ENCODE measurements around the gene SLC36A1.
A peak's percentile ranks its signal among the peaks of the same experiment; 100 is the strongest.

SLC36A1 gene

DNA sequence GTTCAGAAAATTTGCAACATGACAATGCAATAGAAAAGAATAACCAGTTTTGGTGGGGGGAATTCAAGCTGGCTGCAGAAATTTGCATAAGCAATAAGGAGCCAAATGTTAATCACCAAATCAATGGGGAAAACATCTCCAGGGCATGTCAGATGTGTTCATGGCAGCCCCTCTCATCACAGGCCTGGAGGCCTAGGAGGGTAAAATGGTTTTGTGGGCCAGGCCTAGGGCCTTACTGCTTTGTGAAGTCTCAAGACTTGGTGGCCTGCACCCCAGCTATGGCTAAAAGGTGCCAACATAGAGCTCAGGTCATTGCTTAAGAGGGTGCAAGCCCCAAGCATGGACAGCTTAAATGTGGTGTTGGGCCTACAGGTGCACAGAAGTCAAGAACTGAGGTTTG is 29.7 kb upstream of the SLC36A1 start:
- TF ChIP-seq, protein P1, sequence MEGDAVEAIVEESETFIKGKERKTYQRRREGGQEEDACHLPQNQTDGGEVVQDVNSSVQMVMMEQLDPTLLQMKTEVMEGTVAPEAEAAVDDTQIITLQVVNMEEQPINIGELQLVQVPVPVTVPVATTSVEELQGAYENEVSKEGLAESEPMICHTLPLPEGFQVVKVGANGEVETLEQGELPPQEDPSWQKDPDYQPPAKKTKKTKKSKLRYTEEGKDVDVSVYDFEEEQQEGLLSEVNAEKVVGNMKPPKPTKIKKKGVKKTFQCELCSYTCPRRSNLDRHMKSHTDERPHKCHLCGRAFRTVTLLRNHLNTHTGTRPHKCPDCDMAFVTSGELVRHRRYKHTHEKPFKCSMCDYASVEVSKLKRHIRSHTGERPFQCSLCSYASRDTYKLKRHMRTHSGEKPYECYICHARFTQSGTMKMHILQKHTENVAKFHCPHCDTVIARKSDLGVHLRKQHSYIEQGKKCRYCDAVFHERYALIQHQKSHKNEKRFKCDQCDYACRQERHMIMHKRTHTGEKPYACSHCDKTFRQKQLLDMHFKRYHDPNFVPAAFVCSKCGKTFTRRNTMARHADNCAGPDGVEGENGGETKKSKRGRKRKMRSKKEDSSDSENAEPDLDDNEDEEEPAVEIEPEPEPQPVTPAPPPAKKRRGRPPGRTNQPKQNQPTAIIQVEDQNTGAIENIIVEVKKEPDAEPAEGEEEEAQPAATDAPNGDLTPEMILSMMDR (conservative IDR thresholded peaks at IDR 0.05): no peak
- no peak overlapping the region for H3K27ac ChIP-seq

DNA sequence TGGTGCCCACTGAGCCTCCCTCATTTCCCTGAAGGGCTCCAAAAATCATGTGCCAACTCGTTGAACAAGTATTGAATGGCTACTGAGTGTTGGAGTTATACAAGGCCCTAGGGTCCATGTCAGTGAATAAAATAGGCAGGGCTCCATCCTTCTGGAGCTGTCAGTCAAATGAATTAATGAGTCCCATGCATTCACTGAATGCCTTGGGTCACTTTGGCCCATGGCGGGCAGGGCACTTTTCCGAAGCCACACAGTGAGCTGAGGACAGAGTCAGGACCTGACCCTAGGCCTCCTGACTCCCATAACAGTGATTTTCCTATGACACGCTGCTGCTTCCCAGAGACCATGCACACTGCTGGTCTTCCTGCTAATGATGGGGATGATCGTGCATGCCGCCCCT is 27.3 kb upstream of the SLC36A1 start:
- H3K27ac ChIP-seq: no peak overlapping the region
- TF ChIP-seq, protein P1 (conservative IDR thresholded peaks at IDR 0.05): no peak

DNA sequence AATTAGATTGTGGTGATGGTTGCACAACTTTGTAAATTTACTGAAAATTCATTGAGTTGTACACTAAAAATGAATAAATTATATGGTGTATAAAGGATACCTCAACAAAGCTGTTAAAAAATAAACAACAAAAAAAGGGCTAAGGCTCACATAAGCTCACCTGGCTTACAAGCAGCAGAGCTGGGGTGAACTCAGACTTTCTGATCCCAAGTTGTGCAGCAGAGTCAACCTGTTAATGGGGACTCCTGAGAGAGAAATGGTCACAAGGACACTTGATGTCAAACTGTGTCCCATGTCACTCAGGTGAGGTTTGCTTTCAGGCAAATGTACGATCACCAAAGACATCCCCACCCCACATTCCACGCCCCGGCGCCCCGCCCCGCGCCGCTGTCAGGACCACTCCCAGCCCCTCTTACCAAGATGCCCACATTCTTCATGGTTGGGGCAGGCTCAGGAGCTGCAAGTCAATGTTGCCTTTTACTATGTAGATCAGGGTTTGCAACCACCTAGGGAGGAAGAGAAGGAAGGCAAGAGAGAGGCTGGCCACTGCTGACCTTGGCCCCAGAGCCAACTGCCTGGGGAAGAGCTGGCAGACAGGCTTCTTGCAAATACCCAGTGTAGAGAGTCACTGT is 22.4 kb upstream of the SLC36A1 start:
- no peak overlapping the region; the same call in 1 of the 2 replicates for H3K27ac ChIP-seq
- TF ChIP-seq, protein P1 (conservative IDR thresholded peaks at IDR 0.05): no peak

DNA sequence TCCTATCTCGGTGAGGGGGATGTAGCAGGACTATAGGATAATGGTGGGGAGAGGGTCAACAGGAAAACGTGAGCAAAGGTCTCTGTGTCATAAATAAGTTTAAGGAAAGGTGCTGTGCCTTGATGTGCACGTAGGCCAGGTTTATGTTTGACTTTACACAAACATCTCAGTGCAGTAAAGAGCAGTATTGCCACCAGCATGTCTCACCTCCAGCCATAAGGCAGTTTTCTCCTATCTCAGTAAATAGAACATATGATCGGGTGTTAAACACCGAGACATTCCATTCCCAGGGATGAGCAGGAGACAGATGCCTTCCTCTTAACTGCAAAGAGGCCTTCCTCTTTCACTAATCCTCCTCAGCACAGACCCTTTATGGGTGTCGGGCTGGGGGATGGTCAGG is 21.1 kb upstream of the SLC36A1 start:
- H3K27ac ChIP-seq: peak overlapping the region; percentile 74

DNA sequence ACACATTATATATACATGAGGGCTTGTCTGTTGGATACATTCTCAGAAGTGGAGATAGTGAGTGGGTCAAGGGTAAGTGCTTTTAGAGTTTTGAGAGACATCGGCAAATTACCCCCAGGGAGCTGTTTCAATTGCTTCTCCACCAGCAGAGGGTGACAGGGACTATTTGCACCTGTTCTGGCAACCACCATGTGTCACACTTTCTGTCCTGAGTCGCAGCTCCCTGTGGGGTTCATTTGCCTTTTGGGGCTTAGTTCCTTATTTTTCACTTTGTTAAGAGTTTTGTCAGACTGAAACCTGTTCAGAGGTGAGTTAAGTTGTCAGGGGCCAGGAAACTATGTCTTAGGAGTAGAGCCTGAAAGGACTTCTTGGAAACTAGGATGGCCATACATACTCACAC is 20.1 kb upstream of the SLC36A1 start:
- TF ChIP-seq, protein P1 (conservative IDR thresholded peaks at IDR 0.05): peak; percentile 43
- peak overlapping the region; percentile 74 for H3K27ac ChIP-seq

DNA sequence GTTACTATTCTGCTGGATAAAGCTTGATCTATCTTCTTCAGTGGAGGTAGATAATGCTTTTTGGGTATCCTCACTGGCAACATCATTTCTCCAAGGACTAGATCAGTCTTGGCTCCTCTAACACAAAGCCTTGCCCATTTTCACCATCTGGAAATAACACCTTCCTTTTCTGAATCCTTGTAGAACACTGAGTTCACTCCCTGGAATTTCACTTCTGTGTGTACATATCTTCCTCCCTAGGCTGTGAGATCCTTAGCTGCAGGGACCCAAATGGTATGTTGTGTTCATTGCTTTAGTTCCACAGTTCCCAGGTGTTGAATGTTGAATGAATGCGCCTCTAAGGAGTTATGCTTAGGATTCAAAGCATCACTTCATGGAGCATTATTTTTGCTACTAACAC is 16.7 kb upstream of the SLC36A1 start:
- no peak overlapping the region for H3K27ac ChIP-seq
- TF ChIP-seq, protein P1 (conservative IDR thresholded peaks at IDR 0.05): no peak

DNA sequence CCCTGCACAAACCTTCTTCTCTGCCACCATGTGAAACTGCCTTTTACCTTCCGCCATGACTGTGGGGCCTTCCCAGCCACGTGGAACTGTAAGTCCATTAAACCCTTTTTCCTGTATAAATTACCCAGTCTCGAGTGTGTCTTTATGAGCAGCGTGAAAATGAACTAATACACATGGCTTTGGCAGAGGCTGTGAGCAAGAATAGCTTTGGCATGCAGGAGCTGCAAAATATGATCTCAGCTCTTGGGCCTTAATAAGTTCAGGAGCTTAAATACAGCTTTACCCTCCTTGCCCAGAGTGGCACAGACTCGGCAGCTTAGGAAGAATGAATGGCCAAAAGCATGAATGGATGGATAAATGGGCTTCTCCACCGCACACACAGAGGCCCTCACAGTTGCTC is 15.7 kb upstream of the SLC36A1 start:
- H3K27ac ChIP-seq: no peak overlapping the region
- TF ChIP-seq, protein P1 (conservative IDR thresholded peaks at IDR 0.05): no peak

DNA sequence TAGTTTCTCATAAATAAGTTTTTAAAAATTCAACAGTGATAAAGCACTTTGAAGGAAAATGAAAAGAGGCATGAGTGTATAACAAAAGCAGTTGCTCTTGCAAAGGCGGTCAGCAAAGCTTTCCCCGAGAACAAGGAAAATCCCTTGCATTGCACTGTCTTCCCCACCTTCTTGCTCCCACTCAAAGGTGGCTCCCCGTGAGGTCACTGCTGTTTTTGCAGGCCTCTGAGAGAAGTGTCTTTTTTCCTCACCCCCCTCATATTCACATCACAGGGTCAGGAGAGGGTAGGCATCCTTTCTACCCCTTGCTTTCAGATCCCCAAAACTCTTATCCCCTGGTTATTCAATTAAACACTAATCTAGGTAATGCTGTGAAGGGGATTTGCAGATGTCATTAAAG is 15.2 kb upstream of the SLC36A1 start:
- TF ChIP-seq, protein P1 (conservative IDR thresholded peaks at IDR 0.05): no peak
- H3K27ac ChIP-seq: no peak overlapping the region
